Stimulated activated CD8-positive, alpha-beta memory T cell treated with anti-CD3 and anti-CD28 coated beads, Interleukin-7, amount 100 ng/mL, for 24 hours (primary cell): Measurements from ENCODE around the gene COG4.
A peak's percentile ranks its signal among the peaks of the same experiment; 100 is the strongest.
"Not testable (repeated sequence)": the region's sequence is repeated elsewhere in the genome, so short reads cannot be mapped to it uniquely, and the experiment has no call there.

Experiments
- DNase-seq: peaks from one replicate; pipeline ENCODE4 v3.0.0-alpha.2; 2020; ENCODE audit warnings: low read depth

COG4 gene

DNA sequence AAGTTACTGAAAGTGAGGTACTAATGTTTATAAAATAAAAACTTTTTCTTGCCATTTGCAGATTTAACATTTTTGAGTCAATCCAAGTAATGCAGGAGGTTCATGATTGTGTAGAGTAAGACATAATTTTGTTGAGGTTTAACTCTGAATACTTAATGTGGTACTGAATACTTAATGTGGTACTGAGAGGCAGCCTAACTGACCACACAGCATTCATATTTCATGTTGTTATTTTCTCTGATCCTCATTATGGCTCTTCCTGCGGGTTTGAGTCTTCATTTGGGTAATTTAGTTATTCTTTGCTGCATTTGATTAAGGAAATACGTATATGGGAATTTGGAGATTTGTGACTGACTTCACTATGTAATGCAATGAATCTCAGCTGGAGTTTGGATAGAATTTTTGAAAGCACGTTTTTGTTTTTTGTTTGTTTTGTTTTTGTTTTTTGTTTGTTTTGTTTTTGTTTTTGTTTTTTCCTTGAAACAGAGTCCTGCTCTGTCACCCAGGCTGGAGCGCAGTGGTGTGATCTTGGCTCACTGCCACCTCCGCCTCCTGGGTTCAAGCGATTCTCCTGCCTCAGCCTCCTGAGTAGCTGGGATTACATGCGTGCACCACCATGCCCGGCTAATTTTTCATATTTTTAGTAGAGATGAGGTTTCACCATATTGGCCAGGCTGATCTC is 4.1 kb upstream of the COG4 start:
- DNase-seq: no peak

DNA sequence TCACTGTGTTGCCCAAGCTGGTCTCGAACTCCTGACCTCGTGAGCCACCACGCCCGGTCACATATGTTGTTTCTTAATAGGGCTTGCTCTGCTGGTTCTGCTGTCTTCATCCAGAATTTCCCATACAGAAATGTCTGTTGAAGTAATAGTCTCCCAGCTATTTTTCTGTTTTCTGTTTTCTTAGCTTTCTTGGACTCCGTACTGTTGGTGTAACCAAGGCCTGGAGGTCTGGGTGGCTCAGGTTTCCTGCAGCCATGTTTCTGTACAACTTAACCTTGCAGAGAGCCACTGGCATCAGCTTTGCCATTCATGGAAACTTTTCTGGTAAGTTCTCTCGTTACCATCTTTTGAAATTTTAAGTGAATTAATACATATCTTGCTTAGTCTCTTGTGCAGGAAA is 3.0 kb upstream of the COG4 start:
- no peak for DNase-seq

- not testable (repeated sequence) for DNase-seq
Observed at GRCh38 chr16:70524399-70524825, 1.1 kb upstream of the COG4 start.

DNA sequence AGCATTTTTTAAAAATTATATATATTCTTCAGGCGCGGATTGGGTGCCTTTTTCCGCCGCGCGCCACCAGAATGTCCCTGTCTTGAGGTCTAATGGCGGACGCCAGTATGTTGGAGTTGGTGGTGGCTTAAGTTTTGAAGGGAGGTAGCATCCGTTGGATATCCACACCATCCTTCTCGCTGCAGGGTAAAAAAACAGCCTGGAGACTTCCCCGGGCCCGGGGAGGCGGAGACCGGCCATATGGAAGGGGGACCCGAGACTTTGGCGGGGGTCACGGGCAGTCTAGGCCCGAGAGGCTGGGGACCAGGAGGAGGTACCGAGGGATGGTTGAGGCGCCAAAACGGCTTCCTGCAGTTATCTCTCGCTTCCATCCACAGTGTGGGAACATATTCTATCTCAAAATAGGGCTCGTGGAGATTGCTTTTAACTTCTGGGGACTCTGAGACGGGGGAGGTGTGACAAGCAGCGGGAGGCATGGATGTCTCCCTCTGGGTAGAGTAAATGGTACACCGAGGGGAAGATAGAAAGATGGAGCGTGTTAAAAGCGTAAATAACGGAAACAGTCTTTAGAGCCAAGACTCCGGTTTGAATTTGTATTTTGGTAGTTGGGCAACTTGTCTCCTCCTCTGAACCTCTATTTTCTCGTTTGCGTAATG is 517 bp upstream of the COG4 start, which contains the start of gene SF3B3:
SF3B3 (plus strand) TSS at position 74 of the 656 bp plus-strand sequence. CDS start 2,841 bp downstream, outside the sequence.
- peak; percentile 35 for DNase-seq

DNA sequence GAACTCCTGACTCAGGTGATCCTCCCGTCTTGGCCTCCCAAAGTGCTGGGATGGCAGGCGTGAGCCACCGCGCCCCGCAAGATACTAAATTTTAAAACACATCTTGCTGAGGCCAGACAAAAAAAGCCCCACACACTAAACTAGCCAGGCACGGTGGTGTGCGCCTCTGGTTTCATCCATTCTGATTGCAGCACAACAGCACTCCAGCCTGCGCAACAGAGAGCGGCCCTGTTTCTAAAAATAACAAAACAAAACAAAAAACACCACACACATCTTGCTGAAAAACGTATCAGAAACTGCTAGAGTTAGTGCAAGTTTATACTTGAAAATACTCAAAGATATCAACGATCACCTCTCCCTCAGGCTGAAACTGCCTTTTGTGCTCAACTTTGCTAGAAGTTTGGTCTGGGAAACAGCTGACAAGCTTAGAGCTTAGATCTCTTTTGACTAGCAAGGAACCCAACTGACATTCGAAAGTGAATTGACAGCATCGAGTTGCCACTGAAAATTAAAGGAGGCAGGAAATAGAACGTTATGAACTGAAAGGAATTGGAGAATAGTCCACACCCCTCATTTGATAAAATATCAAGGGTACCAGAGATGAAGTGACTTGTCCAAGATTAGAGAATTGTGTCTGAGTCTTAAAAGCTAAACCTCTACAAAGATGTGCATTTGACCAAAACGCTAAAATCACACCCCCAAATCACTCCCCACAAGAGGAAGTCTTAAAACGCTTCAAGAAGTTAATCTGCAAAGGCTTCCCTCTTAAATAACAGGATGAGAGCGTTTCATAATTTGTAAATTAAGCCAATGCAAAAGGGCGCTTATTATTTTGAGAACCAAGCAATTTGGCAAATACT is 908 bp downstream of the COG4 start:
- DNase-seq: no peak

DNA sequence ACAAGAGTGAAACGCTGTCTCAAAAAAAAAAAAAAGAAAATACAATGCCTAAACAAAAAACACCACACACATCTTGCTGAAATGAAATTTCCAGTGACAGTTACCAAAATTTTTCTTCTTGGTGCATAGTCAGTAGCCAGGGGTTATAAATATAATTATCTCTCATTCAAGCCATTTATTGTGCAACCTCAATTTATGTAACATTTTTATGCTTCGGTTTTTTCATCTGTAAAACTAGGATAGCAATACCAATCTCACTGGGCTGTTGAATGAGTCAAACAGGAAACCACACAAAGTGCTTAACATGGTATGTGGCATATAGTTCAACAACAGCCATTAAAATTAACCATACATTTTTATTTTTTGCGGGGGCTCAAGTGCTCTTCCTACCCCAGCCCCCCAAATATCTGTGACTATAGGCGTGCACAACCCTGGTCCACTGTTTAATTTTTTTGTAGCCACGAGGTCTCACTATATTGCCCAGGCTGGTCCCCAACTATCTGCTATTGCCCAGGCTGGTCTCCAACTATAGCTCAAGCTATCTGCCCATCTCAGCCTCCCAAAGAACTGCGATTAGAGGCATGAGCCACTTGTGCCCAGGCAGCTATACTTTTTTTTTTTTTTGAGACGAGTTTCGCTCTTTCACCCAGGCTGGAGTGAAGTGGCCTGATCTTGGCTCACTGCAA is 2.6 kb downstream of the COG4 start:
- no peak for DNase-seq

DNA sequence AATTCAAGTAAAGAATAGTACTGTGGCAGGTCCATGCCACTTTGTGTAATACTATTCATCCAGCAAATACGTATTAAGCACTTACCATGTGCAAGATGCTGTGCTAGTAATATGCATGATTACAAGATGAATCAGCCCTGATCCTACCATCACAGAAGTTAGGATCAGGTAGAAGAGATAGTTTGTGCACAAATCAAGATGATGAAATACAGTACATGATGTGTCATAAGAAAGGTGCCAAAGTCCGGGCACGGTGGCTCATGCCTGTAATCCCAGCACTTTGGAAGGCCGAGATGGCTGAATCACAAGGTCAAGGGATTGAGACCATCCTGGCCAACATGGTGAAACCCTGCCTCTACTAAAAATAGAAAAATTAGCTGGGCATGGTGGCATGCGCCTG is 10.9 kb downstream of the COG4 start:
- no peak for DNase-seq

DNA sequence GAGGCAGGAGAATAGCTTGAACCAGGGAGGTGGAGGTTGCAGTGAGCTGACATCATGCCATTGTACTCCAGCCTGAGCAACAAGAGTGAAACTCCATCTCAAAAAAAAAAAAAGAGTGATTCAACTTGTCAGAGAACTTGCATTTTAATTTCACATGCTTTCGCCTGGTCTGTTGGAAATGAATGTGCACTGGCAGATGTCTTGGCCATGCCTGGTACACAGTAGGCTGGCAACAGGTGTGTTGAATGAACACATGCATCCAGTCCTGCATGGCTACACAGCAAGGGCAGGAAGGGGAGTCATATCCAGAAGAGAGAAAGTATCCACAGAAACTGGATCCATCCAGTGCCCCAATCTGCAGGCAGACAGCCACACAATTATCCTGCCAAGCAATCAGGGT is 11.5 kb downstream of the COG4 start:
- no peak for DNase-seq

DNA sequence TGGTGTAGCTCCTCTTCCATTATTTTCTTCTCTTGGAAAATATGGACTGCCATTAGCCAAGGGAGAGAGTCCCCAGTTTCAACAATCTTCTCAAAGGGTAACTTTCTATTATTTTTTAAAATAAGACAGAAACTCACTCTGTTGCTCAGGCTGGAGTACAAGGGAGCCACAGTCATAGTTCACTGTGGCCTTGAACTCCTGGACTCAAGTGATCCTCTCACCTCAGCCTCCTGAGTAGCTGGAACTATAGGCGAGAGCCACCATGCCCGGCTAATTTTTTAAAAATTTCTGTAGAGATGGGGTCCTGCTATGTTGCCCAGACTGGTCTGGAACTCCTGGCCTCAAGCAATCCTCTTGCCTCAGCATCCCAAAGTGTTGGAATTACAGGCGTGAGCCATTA is 13.1 kb downstream of the COG4 start:
- DNase-seq: no peak

DNA sequence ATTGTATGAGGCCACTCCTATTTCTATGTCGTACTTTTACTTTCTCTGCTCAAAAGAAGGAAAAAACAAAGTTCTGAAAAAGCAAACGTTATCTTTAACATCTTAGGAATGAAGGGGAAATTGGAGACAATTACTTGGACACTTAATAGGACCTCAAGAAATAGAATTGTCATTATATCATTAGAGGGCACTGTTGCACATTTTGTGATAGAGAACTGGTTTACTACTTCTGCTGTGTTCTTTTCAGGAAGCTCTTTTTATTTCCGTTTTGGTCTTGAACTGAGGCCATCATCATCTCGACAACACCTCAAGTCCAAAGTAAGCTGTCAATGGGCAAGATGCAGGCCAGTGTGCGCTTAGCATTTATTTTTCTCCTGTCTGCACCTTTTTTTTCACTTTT is 14.6 kb downstream of the COG4 start:
- DNase-seq: no peak

GRCh38 chr16:70496513-70496912 is 26.8 kb downstream of the COG4 start:
- DNase-seq: no peak

DNA sequence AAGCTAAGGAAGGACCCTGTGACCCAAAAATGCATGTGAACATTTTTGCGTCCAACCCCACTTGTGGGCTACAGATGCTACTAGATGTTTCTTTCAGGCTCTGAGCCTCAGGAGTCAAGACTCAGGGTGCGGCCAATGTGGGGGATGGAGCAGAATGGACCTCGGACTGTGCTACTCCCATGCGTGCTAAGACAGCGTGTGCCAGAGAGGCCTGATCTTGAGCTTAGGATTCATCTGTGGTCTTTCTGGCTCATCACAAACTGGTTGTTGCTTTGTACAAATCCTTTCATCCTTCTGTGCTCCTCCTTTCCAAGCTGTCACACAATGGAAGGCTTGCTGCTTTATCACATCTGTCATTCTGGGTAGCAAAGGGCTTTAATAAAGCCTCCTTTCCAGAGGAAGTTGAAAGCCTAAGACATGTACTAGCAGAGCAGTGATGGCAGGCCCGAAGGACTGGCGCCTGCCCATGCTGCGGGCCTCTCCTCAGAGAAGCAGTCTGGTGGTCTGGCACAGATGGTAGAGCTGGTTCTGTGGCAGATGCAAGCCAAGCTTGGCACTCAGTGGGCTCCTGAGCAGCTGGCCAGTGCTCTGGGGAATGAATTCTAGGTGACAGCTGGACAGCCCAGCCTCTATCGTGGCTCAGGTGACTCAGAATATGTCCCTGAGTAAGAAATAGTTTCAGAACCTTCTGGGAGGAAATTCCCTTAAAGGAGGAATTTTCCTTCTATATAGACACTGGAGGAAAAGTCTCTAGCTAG is 27.8 kb downstream of the COG4 start:
- DNase-seq: no peak

DNA sequence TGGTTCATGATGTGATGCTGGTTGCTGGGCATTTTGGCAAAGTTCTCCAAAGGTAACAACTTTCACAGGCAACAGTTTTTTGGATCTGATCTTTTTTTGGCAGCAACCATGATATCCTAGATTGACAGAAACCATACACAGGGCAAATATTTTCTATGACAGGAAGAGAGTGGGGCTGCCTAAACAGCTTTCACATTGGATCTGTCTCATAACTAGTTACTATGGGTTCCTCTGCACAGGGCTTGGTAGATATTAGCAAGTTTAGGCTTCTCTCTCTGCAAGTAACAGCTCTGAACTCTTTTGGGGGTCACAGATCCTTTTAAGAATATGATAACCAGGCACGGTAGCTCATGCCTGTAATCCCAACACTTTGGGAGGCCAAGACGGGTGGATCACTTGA is 28.6 kb downstream of the COG4 start:
- DNase-seq: no peak

DNA sequence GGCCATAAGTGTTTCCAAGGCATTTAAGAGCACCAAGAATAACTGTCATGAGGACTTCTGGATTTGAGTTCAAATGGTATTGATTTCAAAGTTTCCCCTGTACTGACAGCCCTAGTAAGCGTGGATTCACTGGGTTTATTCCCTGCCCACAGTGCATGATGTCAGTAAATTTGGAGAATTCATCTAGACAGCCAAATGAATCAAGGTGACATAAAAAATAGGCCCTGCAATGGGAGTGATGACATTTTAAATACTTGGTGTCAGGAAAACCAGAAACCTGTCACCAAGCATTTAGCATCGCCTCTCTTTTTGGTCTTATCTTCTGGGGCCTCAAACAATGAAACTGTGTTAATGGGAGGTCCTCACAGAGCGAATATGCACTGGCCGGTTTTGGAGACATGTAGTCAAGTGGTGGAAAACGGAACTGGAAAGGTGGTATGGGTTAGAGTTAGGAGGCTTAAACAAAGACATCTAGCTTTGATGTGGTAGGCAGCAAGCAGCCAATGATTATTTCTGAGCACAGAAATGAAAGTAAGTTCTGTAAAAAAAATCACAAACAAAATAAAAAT is 29.1 kb downstream of the COG4 start:
- no peak for DNase-seq

- DNase-seq: no peak
Observed at GRCh38 chr16:70493802-70494201, 29.6 kb downstream of the COG4 start.

GRCh38 chr16:70490261-70490660 is 33.1 kb downstream of the COG4 start:
- no peak for DNase-seq

DNA sequence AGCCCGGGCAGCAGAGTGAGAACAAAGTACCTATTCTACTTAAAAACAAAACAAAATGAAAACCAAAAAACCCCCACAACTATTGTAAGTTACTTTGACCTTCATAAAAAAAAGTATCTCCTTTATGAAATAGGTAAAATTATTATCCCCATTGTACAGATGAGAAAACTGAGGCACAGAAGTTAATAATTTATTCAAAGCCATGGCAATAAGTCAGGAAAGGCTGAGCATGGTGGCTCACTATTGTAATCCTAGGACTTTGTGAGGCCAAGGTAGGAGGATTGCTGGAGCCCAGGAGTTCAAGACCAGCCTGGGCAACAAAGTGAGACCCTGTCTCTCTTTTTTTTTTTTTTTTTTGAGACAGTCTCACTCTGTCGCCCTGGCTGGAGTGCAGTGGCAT is 38.5 kb downstream of the COG4 start:
- no peak for DNase-seq

DNA sequence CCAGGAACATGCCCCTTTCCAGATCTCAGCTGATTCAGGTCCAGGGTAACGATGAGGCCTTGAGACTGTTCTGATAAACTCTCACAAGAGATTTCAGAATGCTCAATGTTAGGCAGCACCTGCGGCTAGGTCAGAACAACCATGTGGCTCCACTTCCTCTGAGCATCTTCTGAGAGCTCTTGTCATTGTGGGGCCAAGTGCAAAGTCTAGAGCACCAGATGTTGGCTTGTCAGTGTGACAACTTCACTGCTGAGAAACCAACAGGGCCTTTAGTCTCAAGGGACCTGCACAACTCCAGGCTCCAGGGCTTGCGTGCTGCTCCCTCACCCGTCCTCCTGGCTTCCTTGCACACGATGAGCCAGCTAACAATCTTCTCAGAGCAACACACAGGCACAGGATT is 39.9 kb downstream of the COG4 start:
- no peak for DNase-seq

GRCh38 chr16:70482624-70483023 is 40.7 kb downstream of the COG4 start:
- no peak for DNase-seq

GRCh38 chr16:70481929-70482536 is 41.3 kb downstream of the COG4 start:
- no peak for DNase-seq
